OCI-LY7 (cell line): ENCODE measurements around the gene BRI3.

Experiments used
- EZH2phosphoT487 ChIP-seq: fragments of 200-600 bp; sonication (generic); IDR thresholded peaks from 2 replicates; pipeline ENCODE4 v1.6.1; 2018; ENCODE audit warnings: low read depth, borderline replicate concordance, mild to moderate bottlenecking, mixed run types, antibody characterized with exemption, low read length, moderate library complexity, mixed read lengths
- TF ChIP-seq, protein P1 (sequence below): fragments of 200-600 bp; sonication (generic); conservative IDR thresholded peaks from 2 replicates; pipeline ENCODE4 v1.5.1; 2014; ENCODE audit warnings: mild to moderate bottlenecking, antibody characterized with exemption, low read length, moderate library complexity, mixed read lengths

DNA sequence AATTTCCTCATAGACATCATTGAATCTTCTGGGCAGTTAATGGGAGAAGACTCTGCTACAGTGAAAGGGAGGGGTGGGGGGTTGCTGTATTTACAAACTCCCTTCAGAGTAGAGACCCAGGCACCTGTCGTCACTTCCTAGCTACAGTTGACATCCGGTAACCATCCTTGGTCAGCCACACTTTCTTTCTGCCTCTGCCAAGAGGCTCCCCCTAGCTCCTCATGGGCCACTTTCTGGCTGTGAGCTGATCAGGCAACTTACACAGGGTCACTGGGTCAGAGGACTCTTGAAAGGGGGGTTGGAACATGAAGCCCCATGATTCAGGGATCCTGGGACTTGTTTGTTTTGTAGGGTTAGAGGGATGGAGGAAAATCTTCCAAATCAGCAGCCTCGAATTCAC, 30.7 kb upstream of the BRI3 start:
- TF ChIP-seq, protein P1, sequence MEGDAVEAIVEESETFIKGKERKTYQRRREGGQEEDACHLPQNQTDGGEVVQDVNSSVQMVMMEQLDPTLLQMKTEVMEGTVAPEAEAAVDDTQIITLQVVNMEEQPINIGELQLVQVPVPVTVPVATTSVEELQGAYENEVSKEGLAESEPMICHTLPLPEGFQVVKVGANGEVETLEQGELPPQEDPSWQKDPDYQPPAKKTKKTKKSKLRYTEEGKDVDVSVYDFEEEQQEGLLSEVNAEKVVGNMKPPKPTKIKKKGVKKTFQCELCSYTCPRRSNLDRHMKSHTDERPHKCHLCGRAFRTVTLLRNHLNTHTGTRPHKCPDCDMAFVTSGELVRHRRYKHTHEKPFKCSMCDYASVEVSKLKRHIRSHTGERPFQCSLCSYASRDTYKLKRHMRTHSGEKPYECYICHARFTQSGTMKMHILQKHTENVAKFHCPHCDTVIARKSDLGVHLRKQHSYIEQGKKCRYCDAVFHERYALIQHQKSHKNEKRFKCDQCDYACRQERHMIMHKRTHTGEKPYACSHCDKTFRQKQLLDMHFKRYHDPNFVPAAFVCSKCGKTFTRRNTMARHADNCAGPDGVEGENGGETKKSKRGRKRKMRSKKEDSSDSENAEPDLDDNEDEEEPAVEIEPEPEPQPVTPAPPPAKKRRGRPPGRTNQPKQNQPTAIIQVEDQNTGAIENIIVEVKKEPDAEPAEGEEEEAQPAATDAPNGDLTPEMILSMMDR = peak; percentile 60
- no peak for TF ChIP-seq EZH2phosphoT487
